ENCODE data around the gene UROS.

DNA sequence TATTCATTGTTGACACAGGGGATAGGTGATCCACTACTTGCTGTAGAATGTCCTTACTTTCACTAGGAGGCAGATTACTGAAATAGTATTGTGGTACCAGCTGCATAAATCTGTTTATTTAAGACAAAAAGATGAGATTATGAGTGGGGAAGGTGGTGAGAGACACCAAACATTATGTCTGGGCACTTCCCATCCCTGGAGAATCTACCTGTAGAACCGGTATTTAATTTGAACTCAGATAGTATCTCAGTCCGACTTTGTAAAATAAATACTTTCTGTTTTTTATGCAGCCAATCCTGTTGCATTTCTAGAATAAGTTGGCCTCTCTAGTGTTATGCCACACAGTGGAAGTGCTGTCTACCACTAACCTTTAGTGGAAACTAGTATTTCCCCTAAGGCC, 13.7 kb upstream of the UROS start:
- TF ChIP-seq, protein P1, sequence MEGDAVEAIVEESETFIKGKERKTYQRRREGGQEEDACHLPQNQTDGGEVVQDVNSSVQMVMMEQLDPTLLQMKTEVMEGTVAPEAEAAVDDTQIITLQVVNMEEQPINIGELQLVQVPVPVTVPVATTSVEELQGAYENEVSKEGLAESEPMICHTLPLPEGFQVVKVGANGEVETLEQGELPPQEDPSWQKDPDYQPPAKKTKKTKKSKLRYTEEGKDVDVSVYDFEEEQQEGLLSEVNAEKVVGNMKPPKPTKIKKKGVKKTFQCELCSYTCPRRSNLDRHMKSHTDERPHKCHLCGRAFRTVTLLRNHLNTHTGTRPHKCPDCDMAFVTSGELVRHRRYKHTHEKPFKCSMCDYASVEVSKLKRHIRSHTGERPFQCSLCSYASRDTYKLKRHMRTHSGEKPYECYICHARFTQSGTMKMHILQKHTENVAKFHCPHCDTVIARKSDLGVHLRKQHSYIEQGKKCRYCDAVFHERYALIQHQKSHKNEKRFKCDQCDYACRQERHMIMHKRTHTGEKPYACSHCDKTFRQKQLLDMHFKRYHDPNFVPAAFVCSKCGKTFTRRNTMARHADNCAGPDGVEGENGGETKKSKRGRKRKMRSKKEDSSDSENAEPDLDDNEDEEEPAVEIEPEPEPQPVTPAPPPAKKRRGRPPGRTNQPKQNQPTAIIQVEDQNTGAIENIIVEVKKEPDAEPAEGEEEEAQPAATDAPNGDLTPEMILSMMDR (IDR thresholded peaks at IDR 0.05) = no peak
- no peak for TF ChIP-seq ZFX (IDR thresholded peaks at IDR 0.05; ENCODE audit: borderline replicate concordance)
